ENCODE results near the gene MEIOB.

DNA sequence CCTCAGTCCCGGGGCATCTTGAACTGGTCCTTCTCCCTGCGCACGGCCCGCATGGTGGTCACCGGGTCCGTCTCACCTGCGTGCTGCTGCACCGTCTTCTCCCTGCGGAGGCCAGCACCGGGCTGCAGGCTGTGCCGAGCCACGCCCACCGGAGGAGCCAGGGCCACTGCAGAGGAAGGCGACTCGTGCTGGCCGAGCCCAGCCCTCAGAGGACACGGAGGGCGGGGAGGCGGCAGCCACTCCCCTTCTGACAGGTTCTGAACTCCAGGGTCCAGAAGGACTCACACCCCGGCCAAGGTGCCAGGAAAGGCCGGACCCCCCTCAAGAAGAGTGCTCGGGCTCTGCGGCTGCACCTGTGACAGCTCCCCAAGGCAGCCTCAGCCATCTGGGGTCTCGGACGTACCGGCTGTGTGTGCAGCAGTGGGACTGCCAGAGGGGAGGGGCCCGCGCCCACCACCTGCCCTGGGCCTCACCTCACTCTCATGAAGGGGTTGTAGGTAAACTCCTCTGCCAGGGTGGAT lies 62.6 kb downstream of the MEIOB start:
- TF ChIP-seq JUN (CRISPR knock-in tag; IDR thresholded peaks at IDR 0.05): no peak
- TF ChIP-seq, protein P1, sequence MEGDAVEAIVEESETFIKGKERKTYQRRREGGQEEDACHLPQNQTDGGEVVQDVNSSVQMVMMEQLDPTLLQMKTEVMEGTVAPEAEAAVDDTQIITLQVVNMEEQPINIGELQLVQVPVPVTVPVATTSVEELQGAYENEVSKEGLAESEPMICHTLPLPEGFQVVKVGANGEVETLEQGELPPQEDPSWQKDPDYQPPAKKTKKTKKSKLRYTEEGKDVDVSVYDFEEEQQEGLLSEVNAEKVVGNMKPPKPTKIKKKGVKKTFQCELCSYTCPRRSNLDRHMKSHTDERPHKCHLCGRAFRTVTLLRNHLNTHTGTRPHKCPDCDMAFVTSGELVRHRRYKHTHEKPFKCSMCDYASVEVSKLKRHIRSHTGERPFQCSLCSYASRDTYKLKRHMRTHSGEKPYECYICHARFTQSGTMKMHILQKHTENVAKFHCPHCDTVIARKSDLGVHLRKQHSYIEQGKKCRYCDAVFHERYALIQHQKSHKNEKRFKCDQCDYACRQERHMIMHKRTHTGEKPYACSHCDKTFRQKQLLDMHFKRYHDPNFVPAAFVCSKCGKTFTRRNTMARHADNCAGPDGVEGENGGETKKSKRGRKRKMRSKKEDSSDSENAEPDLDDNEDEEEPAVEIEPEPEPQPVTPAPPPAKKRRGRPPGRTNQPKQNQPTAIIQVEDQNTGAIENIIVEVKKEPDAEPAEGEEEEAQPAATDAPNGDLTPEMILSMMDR (IDR thresholded peaks at IDR 0.05): no peak
- TF ChIP-seq NFE2L1 (CRISPR knock-in tag; IDR thresholded peaks at IDR 0.05): no peak
- TF ChIP-seq ZNF671 (CRISPR knock-in tag; IDR thresholded peaks at IDR 0.05): no peak
- TF ChIP-seq, protein P2, sequence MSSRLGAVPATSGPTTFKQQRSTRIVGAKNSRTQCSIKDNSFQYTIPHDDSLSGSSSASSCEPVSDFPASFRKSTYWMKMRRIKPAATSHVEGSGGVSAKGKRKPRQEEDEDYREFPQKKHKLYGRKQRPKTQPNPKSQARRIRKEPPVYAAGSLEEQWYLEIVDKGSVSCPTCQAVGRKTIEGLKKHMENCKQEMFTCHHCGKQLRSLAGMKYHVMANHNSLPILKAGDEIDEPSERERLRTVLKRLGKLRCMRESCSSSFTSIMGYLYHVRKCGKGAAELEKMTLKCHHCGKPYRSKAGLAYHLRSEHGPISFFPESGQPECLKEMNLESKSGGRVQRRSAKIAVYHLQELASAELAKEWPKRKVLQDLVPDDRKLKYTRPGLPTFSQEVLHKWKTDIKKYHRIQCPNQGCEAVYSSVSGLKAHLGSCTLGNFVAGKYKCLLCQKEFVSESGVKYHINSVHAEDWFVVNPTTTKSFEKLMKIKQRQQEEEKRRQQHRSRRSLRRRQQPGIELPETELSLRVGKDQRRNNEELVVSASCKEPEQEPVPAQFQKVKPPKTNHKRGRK (CRISPR knock-in tag; IDR thresholded peaks at IDR 0.05; ENCODE audit: borderline replicate concordance): no peak
- TF ChIP-seq ZNF138 (CRISPR knock-in tag; conservative IDR thresholded peaks at IDR 0.05): no peak
- no peak for TF ChIP-seq ZNF423 (CRISPR knock-in tag; IDR thresholded peaks at IDR 0.05)
- TF ChIP-seq, protein P3, sequence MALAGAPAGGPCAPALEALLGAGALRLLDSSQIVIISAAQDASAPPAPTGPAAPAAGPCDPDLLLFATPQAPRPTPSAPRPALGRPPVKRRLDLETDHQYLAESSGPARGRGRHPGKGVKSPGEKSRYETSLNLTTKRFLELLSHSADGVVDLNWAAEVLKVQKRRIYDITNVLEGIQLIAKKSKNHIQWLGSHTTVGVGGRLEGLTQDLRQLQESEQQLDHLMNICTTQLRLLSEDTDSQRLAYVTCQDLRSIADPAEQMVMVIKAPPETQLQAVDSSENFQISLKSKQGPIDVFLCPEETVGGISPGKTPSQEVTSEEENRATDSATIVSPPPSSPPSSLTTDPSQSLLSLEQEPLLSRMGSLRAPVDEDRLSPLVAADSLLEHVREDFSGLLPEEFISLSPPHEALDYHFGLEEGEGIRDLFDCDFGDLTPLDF (CRISPR knock-in tag; IDR thresholded peaks at IDR 0.05): no peak
- no peak for TF ChIP-seq ETV6 (CRISPR knock-in tag; IDR thresholded peaks at IDR 0.05)
